GM23248 (cell line): ENCODE results near the gene AMACR. TPM values are rescaled to one million over a fixed set of nuclear protein-coding genes. Genes with fewer than 3 reads are reported as not detected.
A peak's percentile ranks its signal among the peaks of the same experiment; 100 is the strongest.

Experiments used
- DNase-seq: peaks from one replicate; pipeline ENCODE4 v3.0.0-alpha.2; 2015
- H2AFZ ChIP-seq: fragments of 200-600 bp; sonication (generic); 2 replicates; pipeline ENCODE4 v1.6.1; 2016; ENCODE audit warnings: antibody characterized with exemption
- H3F3A ChIP-seq: fragments of 200-600 bp; sonication (generic); 2 replicates; pipeline ENCODE4 v1.6.1; 2016; ENCODE audit warnings: mild to moderate bottlenecking, antibody characterized with exemption, mixed run types; ENCODE audit not compliant: insufficient read depth
- H3K27ac ChIP-seq: fragments of 200-600 bp; sonication (generic); 2 replicates; pipeline ENCODE4 v1.5.1; 2016; ENCODE audit warnings: mild to moderate bottlenecking
- H3K27me3 ChIP-seq: fragments of 200-600 bp; sonication (generic); replicated peaks from 2 replicates; pipeline ENCODE4 v1.6.1; 2016; ENCODE audit warnings: mild to moderate bottlenecking; ENCODE audit not compliant: insufficient read depth
- H3K36me3 ChIP-seq: fragments of 200-600 bp; sonication (generic); 2 replicates; pipeline ENCODE4 v1.6.1; 2016; ENCODE audit warnings: low read depth, mild to moderate bottlenecking
- H3K4me1 ChIP-seq: fragments of 200-600 bp; sonication (generic); 2 replicates; pipeline ENCODE4 v1.6.1; 2016; ENCODE audit warnings: mild to moderate bottlenecking; ENCODE audit not compliant: insufficient read depth
- H3K4me2 ChIP-seq: fragments of 200-600 bp; sonication (generic); one replicate; pipeline ENCODE4 v1.6.1; 2016; ENCODE audit warnings: mild to moderate bottlenecking; ENCODE audit not compliant: unreplicated experiment
- H3K4me3 ChIP-seq: fragments of 200-600 bp; sonication (generic); 2 replicates; pipeline ENCODE4 v1.5.1; 2016; ENCODE audit warnings: mild to moderate bottlenecking
- H3K79me2 ChIP-seq: fragments of 200-600 bp; sonication (generic); 2 replicates; pipeline ENCODE4 v1.6.1; 2016; ENCODE audit warnings: mild to moderate bottlenecking; ENCODE audit not compliant: insufficient read depth
- H3K9ac ChIP-seq: fragments of 200-600 bp; sonication (generic); 2 replicates; pipeline ENCODE4 v1.6.1; 2016; ENCODE audit warnings: mild to moderate bottlenecking
- H3K9me2 ChIP-seq: fragments of 200-600 bp; sonication (generic); 2 replicates; pipeline ENCODE4 v1.6.1; 2016; ENCODE audit warnings: mixed run types, mild to moderate bottlenecking, moderate library complexity; ENCODE audit not compliant: insufficient read depth
- H3K9me3 ChIP-seq: fragments of 200-600 bp; sonication (generic); one replicate; pipeline ENCODE4 v1.6.1; 2017; ENCODE audit warnings: low read depth
- H4K20me1 ChIP-seq: fragments of 200-600 bp; sonication (generic); 2 replicates; pipeline ENCODE4 v1.6.0; 2016; ENCODE audit not compliant: insufficient read depth
- EZH2 ChIP-seq: fragments of 200-600 bp; sonication (generic); IDR thresholded peaks from 2 replicates; pipeline ENCODE4 v1.6.1; 2018; ENCODE audit warnings: antibody characterized with exemption, mild to moderate bottlenecking; ENCODE audit not compliant: insufficient read depth, poor library complexity, severe bottlenecking
- EZH2phosphoT487 ChIP-seq: fragments of 200-600 bp; sonication (generic); IDR thresholded peaks from 2 replicates; pipeline ENCODE4 v1.6.1; 2018; ENCODE audit warnings: antibody characterized with exemption, moderate library complexity, mild to moderate bottlenecking, low read depth; ENCODE audit not compliant: insufficient read depth
- WGBS, 2 experiments: methylation state at CpG; one replicate each; pipeline ENCODE4 v1.1.6; 2015 to 2017; ENCODE audit warnings: low lambda C conversion rate in 2 of 2, low coverage in 1 of 2; ENCODE audit errors: missing lambda C conversion rate in 2 of 2; 5-methylcytosine and 5-hydroxymethylcytosine counted together
- in situ Hi-C: fragments of 300-500 bp; cut with MboI; formaldehyde crosslinking; loops from 2 replicates; pipeline ENCODE4 v1.15.0; 2020
- polyA plus RNA-seq: library from polyadenylated mRNA; unstranded; fragments of >200 nt; fragmentation: Nextera tagmentation; extraction: Ambion mirVana; gene quantifications from 2 replicates; pipeline ENCODE4 v1.2.1, GENCODE V29; 2016
- small RNA-seq: library from RNA; depleted of rRNA; stranded (forward); fragments of <200 nt; gene quantifications from one replicate; pipeline ENCODE3, GENCODE V24; 2014; ENCODE audit warnings: low read depth, low replicate concordance
- total RNA-seq: library from RNA; depleted of rRNA; stranded (reverse); fragments of >200 nt; shearing (Covaris generic); gene quantifications from 2 replicates; pipeline ENCODE4 v1.2.3, GENCODE V29; 2014; rRNA removed

Gene AMACR
- total and polyA plus RNA-seq, 2 experiments from 2014 or later, result 22.5 to 22.6 TPM

GRCh38 chr5:33937017-33937706, 70.7 kb downstream of the AMACR start:
- no peaks in the 10 kb centered on the region for H3F3A ChIP-seq
- H3K36me3 ChIP-seq, result no peaks in the 10 kb centered on the region
- peaks cover 7% of the 10 kb centered on the region for H3K4me1 ChIP-seq
- no peak for TF ChIP-seq EZH2phosphoT487
- peak; percentile 45 for TF ChIP-seq EZH2
- in situ Hi-C loops, result no loop called here
- H3K9me2 ChIP-seq, result no peaks in the 10 kb centered on the region
- 18 to 22% methylated on average over 53 to 54 of the region's 54 CpGs for WGBS, 2 experiments
- H4K20me1 ChIP-seq, result no peaks in the 10 kb centered on the region
- H3K4me3 ChIP-seq, result no peak overlapping the region
- no peak for DNase-seq
- H3K9ac ChIP-seq, result no peak overlapping the region
- peaks cover 54% of the 10 kb centered on the region for H3K27me3 ChIP-seq
- no peak overlapping the region for H2AFZ ChIP-seq
- H3K9me3 ChIP-seq, result no peaks in the 10 kb centered on the region
- H3K79me2 ChIP-seq, result no peaks in the 10 kb centered on the region
- H3K27ac ChIP-seq, result no peak overlapping the region
- no peak overlapping the region for H3K4me2 ChIP-seq

GRCh38 chr5:33936381-33937016, 71.4 kb downstream of the AMACR start, which contains the start of gene RXFP3:
Gene RXFP3, plus strand, starts transcription at chr5:33936386. Its CDS starts 355 bp downstream, at chr5:33936741.
- Histone ChIP-seq H3K27ac (no peak within 1 kb of the TSS), H3K9me2 (no peaks in the 10 kb centered on the region), H3K4me1 (peaks cover 7% of the 10 kb centered on the region), H3K36me3 (no peaks in the 10 kb centered on the region), H3K9ac (no peak within 1 kb of the TSS), H3K9me3 (no peaks in the 10 kb centered on the region), H3K27me3 (peaks cover 51% of the 10 kb centered on the region), H3K4me2 (peak within 1 kb of the TSS; percentile 95), H3K79me2 (no peaks in the 10 kb centered on the region), H3F3A (no peaks in the 10 kb centered on the region), H3K4me3 (peak within 1 kb of the TSS; percentile 75), H4K20me1 (no peaks in the 10 kb centered on the region), H2AFZ (peak within 1 kb of the TSS; percentile 66)
- no peak for TF ChIP-seq EZH2phosphoT487
- TF ChIP-seq EZH2, result no peak
- DNase-seq, result peak; percentile 49
- 15 to 18% methylated on average over 45 of the region's 45 CpGs for WGBS, 2 experiments
- in situ Hi-C loops, result no loop called here

Small RNA genes within 50 kb of the gene (small RNA-seq; reads per million reads assigned to genes)
- gene AC139783.1, result not detected

Other genes starting within 250 kb of the AMACR start
- gene ADAMTS12, start 116.1 kb downstream of the AMACR start, total RNA-seq, result 10.1 and 11.5 TPM in 2 replicates
- gene ADAMTS12, start 116.1 kb downstream of the AMACR start, polyA plus RNA-seq, result 7.8 and 8.5 TPM in 2 replicates
- not detected in 2 replicates for gene RXFP3, start 71.7 kb downstream of the AMACR start, total RNA-seq
- not detected in 2 replicates for gene RXFP3, start 71.7 kb downstream of the AMACR start, polyA plus RNA-seq
- not detected in 2 replicates for gene SLC45A2, start 23.4 kb downstream of the AMACR start, total RNA-seq
- not detected in 2 replicates for gene SLC45A2, start 23.4 kb downstream of the AMACR start, polyA plus RNA-seq
- gene C1QTNF3, start 35.2 kb upstream of the AMACR start, total RNA-seq, result 0.11 and 0.38 TPM in 2 replicates
- 0.58 and 1.1 TPM in 2 replicates for gene C1QTNF3, start 35.2 kb upstream of the AMACR start, polyA plus RNA-seq